A673 (cell line): ENCODE data around the gene STK32A. TPM values are rescaled to one million over a fixed set of nuclear protein-coding genes. Genes with fewer than 3 reads are reported as not detected.

ENCODE experiments used
- BruUV-seq: library from RNA; stranded (reverse); fragments of 400-500 nt; replicated peaks from 2 replicates; lab custom pipeline; 2021; lab: Mats Ljungman, UMichigan
- CTCF ChIA-PET: fragments of 300-600 bp; sonication (Branson Sonifier 250); formaldehyde crosslinking; loops from one replicate; lab custom pipeline; 2022; ENCODE audit warnings: antibody characterized with exemption; lab: Charles Lee
- POLR2A ChIA-PET: fragments of 300-600 bp; sonication (Branson Sonifier 250); formaldehyde crosslinking; loops from one replicate; lab custom pipeline; 2022; ENCODE audit warnings: antibody characterized with exemption; ENCODE audit not compliant: low non-redundant PET; lab: Charles Lee
- DNase-seq: peaks from one replicate; pipeline ENCODE4 v3.0.0-alpha.2; 2015; ENCODE audit warnings: low spot score
- H3K27ac ChIP-seq: fragments of 200-600 bp; sonication (generic); 2 replicates; pipeline ENCODE4 v1.5.1; 2016; ENCODE audit warnings: mixed run types, low read depth, mild to moderate bottlenecking, mixed read lengths, antibody characterized with exemption, low read length; ENCODE audit not compliant: poor library complexity, severe bottlenecking
- H3K27me3 ChIP-seq: fragments of 200-600 bp; sonication (generic); replicated peaks from 2 replicates; pipeline ENCODE4 v1.6.1; 2017; ENCODE audit warnings: mixed run types, low read depth, mild to moderate bottlenecking, mixed read lengths, antibody characterized with exemption, low read length; ENCODE audit not compliant: insufficient read depth, poor library complexity
- H3K36me3 ChIP-seq: fragments of 200-600 bp; sonication (generic); 2 replicates; pipeline ENCODE4 v1.6.1; 2016; ENCODE audit warnings: mixed run types, mild to moderate bottlenecking, mixed read lengths, antibody characterized with exemption, low read length; ENCODE audit not compliant: insufficient read depth, poor library complexity, severe bottlenecking
- H3K4me1 ChIP-seq: fragments of 200-600 bp; sonication (generic); 2 replicates; pipeline ENCODE4 v1.6.1; 2017; ENCODE audit warnings: mixed run types, mild to moderate bottlenecking, mixed read lengths, antibody characterized with exemption, low read length; ENCODE audit not compliant: insufficient read depth, poor library complexity, severe bottlenecking
- H3K4me3 ChIP-seq: fragments of 200-600 bp; sonication (generic); 2 replicates; pipeline ENCODE4 v1.5.1; 2016; ENCODE audit warnings: low read depth, mixed run types, mild to moderate bottlenecking, mixed read lengths, low read length; ENCODE audit not compliant: poor library complexity, severe bottlenecking
- H3K9me3 ChIP-seq: fragments of 200-600 bp; sonication (generic); 2 replicates; pipeline ENCODE4 v1.6.1; 2016; ENCODE audit warnings: mixed run types, low read depth, mild to moderate bottlenecking, mixed read lengths, antibody characterized with exemption, low read length; ENCODE audit not compliant: poor library complexity, severe bottlenecking
- CTCF ChIP-seq: fragments of 300-800, 200-600 bp; sonication (generic); conservative IDR thresholded peaks from 2 replicates; pipeline ENCODE4 v1.5.1; 2017; ENCODE audit warnings: low read depth, mild to moderate bottlenecking, antibody characterized with exemption, low read length, moderate library complexity, mixed read lengths
- EZH2 ChIP-seq: fragments of 200-600 bp; sonication (generic); IDR thresholded peaks from 2 replicates; pipeline ENCODE4 v1.6.1; 2017; ENCODE audit warnings: borderline replicate concordance, low read depth, mild to moderate bottlenecking, mixed read lengths, antibody characterized with exemption, low read length; ENCODE audit not compliant: poor library complexity, severe bottlenecking
- intact Hi-C: fragments of 100-400 bp; cut with micrococcal nuclease; formaldehyde crosslinking; loops from one replicate; pipeline ENCODE4 v1.10.0; 2022; ENCODE audit not compliant: unreplicated experiment
- total RNA-seq: library from RNA; stranded (reverse); gene quantifications from 2 replicates; pipeline ENCODE4 v1.2.3, GENCODE V29; 2021

STK32A gene
- total RNA-seq, 1 experiment from 2014 or later, result not detected

- DNase-seq, result peak; percentile 50
- BruUV-seq, result no TSS peak
- TF ChIP-seq CTCF (peak; percentile 54), EZH2 (no peak)
- no peaks in the 10 kb centered on the region for H3K4me1 ChIP-seq
- POLR2A ChIA-PET, result no interaction called here
- intact Hi-C loops, result loop anchor here (5.0 to 10.0 kb wide), 2 partner anchors 167 to 186 kb away; no protein-coding TSS in a partner anchor
- H3K4me3 ChIP-seq, result no peak overlapping the region
- H3K27ac ChIP-seq, result no peak overlapping the region
- CTCF ChIA-PET, result interaction anchor here (0.5 kb wide), 1 partner anchor 129 kb away, joined by 5 read pairs; no protein-coding TSS in a partner anchor
- H3K27me3 ChIP-seq, result no peaks in the 10 kb centered on the region
- no peaks in the 10 kb centered on the region for H3K9me3 ChIP-seq
- H3K36me3 ChIP-seq, result no peaks in the 10 kb centered on the region
Measured at GRCh38 chr5:147391781-147392180, 157.0 kb downstream of the STK32A start.

- Histone ChIP-seq H3K4me3 (no peak overlapping the region), H3K9me3 (no peaks in the 10 kb centered on the region), H3K27me3 (no peaks in the 10 kb centered on the region), H3K4me1 (no peaks in the 10 kb centered on the region), H3K36me3 (no peaks in the 10 kb centered on the region), H3K27ac (no peak overlapping the region)
- ChIA-PET CTCF (no interaction called here), POLR2A (no interaction called here)
- no TSS peak for BruUV-seq
- intact Hi-C loops, result loop anchor here (5.0 to 10.0 kb wide), 2 partner anchors 169 to 183 kb away; no protein-coding TSS in a partner anchor
- TF ChIP-seq CTCF (peak; percentile 43), EZH2 (no peak)
- no peak for DNase-seq
Measured at GRCh38 chr5:147393874-147394672, 159.2 kb downstream of the STK32A start.

GRCh38 chr5:147396070-147396823, 161.4 kb downstream of the STK32A start:
- H3K4me3 ChIP-seq, result no peak overlapping the region
- no peak overlapping the region for H3K27ac ChIP-seq
- BruUV-seq, result no TSS peak
- intact Hi-C loops, result loop anchor here (10.0 kb wide), 1 partner anchor 171 kb away; no protein-coding TSS in a partner anchor
- no peak for TF ChIP-seq CTCF
- TF ChIP-seq EZH2, result no peak
- H3K9me3 ChIP-seq, result no peaks in the 10 kb centered on the region
- CTCF ChIA-PET, result no interaction called here
- H3K4me1 ChIP-seq, result no peaks in the 10 kb centered on the region
- POLR2A ChIA-PET, result no interaction called here
- no peak for DNase-seq
- no peaks in the 10 kb centered on the region for H3K27me3 ChIP-seq
- no peaks in the 10 kb centered on the region for H3K36me3 ChIP-seq
